Esophagus mucosa (tissue), 1 donor: ENCODE data around the gene SPRED3. TPM values are rescaled to one million over a fixed set of nuclear protein-coding genes. Genes with fewer than 3 reads are reported as not detected.
A peak's percentile ranks its signal among the peaks of the same experiment; 100 is the strongest.
"Not testable (repeated sequence)": the region's sequence is repeated elsewhere in the genome, so short reads cannot be mapped to it uniquely, and the experiment has no call there.

Experiments used
- ATAC-seq: fragments of 200-7000 bp; cut with Tn5 transposase; one replicate; pipeline ENCODE4 v1.9.1; 2020
- total RNA-seq: library from RNA; stranded (reverse); gene quantifications from one replicate; pipeline ENCODE4 v1.2.4, GENCODE V29; 2023
- donor health status: DM: yes; HTN: yes; CAD: no.

SPRED3 gene
- total RNA-seq, 1 donor from 2014 or later, result 0.56 TPM

DNA sequence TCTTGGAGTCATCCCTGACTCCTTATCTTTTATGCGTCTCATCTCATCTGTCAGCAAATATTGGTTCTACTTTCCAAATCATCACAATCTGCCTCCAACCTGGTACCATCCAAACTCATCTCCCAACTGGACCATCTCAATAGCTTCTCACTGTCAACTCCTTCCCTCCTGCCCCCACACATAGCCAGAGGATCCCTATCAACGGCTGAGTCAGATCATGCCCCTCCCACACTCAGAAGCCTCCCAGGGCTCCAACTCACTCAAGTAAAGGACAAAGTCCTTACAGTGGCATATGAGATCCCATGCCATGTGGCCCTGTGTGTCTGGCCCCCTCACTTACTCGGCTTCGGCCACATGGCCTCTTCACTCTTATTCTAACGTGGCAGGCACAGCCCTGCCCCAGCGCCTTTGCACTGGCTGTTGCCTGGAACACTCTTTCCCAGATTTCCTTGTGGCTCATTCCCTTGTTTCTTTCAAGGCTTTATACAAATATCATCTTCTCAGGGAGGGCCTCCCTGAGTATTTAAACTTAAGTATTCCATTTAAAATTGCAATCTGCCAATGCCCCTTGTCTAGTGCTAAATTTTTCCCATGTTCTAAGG lies 4.3 kb downstream of the SPRED3 start:
- no peak for ATAC-seq

DNA sequence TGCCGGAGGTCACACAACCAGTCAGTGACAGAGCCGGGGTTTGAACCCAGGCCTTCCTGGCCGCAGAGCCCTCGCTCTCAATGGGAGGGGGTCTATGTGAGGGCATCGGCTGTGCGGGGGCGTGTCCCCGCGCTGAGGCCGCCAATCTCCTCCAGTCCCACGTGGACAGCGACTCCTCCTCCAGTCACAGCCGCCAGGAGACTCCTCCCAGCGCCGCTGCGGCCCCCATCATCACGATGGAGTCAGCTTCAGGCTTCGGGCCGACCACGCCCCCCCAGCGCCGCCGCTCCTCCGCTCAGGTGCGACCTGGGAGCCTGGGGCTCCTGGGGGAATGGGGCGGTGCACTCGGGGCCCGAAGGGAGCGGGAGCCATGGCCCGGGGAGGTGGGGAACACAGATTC lies 6.0 kb downstream of the SPRED3 start:
- peak; percentile 34 for ATAC-seq

DNA sequence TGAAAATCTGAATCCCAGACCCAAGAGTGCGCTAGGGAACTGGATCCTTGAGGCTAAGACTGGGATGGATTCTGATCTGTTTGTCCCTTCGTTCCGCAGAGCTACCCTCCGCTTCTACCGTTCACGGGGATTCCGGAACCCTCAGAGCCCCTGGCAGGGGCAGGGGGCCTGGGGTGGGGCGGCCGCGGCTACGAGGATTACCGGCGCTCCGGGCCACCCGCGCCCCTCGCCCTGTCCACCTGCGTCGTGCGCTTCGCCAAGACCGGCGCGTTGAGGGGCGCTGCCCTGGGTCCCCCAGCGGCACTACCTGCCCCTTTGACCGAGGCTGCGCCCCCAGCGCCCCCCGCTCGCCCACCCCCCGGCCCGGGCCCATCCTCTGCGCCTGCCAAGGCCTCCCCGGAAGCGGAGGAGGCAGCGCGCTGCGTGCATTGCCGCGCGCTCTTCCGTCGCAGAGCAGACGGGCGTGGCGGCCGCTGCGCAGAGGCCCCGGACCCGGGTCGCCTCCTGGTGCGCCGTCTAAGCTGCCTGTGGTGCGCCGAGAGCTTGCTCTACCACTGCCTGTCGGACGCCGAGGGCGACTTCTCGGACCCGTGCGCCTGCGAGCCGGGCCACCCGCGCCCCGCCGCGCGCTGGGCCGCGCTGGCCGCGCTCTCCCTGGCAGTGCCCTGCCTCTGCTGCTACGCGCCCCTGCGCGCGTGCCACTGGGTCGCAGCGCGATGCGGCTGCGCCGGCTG lies 7.1 kb downstream of the SPRED3 start:
- ATAC-seq, result peak; percentile 27

GRCh38 chr19:38399081-38399480 lies 10.6 kb downstream of the SPRED3 start:
- ATAC-seq, result no peak

DNA sequence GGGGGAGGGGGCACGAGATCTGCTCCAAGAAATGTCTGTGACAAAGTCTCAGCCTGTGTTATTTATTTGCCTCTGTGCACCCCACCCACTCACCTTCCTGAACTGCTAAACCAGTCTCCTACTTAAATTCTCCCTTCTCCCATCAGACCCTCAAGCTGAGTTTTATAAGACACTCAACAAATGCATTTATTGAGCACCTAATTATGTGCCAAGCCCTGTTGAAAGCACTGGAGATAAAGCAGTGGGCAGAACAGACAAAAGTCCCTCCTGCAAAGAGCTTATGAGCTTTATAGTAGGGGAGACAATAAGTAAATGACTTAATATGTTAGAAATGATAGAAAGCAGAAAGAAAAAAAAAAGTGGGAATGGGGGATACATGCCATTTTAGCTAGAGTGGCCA lies 11.0 kb downstream of the SPRED3 start:
- no peak for ATAC-seq

GRCh38 chr19:38400361-38400760 lies 11.9 kb downstream of the SPRED3 start:
- no peak for ATAC-seq

- no peak for ATAC-seq
Observed at GRCh38 chr19:38401148-38401547, 12.7 kb downstream of the SPRED3 start.

DNA sequence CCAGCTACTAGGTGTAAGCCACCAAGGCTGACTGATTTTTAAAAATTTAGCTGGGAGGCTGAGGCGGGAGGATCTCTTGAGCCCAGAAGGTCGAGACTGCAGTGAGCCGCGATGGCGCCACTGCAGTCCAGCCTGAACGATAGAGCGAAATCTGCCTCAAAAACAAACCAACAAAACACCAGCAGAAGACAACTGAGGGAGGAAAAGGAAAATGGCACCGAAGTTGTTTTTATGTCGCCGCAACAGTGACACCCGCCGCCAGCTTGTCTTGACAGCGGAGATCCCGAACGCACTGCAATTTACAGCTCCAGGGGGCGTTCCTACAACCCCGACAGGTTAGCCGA lies 14.1 kb downstream of the SPRED3 start:
- no peak for ATAC-seq

DNA sequence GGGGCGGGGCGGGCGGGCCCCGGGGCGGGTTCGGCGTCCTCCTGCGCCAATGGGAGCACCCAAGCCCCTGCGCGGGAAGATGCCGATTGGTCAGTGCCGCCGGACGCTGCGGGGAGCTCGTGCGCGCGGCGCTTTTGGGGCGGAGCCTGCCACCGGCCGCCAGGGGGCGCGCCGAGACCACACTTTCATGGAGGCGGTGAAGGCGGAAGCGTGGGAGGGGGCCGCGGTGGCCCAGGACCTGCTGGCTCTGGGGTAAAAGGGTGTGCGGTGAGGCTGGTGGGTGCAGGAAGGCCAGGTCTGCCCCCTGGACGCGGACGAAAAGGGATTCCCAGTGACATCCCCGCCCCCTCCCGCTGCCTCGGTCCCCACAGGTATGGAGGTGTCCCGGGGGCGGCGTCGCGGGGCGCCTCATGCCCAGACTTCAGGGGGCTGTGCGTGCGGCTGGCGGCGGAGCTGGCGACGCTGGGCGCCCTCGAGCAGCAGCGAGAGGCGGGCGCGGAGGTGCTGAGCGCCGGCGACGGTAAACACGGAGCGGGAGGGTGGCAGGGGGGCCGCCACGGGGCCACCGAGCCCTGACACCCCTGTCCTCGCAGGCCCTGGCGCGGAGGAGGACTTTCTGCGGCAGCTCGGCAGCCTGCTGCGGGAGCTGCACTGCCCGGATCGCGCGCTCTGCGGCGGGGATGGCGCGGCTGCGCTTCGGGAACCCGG lies 14.6 kb downstream of the SPRED3 start, which contains the start of gene FAM98C:
TSS of gene FAM98C (plus strand) at position 127 of the 708 bp plus-strand sequence. CDS start at position 188, 61 bp downstream.
- peak; percentile 98 for ATAC-seq

GRCh38 chr19:38404858-38405257 lies 16.4 kb downstream of the SPRED3 start:
- ATAC-seq, result no peak

DNA sequence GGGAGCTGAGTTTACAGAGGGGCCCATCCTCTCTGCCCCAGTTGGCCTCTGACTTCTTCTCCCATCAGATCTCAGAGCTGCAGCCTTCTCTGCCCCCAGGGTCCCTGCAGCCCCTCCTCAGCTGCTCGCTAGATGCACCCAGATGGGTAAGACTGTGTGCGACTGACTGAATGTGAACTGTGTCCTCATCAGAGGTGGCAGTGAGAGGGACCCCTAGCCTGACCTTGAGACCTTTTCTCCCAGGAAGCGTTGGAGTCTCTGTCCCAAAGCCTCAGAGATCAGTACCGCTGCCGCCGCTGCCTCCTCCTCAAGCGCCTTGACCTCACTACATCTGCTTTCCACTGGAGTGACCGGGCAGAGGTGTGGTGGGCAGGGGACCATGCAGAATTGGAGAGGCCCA lies 16.8 kb downstream of the SPRED3 start:
- no peak for ATAC-seq

DNA sequence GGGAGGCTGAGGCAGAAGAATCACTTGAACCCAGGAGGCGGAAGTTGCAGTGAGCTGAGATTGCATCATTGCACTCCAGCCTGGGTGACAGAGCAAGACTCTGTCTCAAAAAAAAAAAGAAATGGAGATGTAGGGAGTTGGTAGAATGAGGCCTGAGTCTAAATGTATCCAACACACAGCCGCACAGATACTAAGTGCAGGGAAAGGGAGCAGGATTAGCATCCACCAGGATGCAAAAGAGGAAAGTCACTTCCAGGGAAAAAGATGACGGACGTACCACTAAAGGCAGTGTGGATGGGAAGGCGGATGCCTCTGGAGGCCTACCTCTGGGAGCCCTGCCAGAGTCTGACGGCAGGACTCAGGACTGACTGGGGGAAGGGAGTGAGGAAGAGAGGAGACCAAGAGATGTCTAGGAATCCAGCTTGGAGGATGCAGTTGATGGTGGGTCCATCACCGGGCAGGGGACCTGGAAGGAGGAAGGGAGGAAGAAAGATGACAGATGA lies 21.2 kb downstream of the SPRED3 start:
- peak; percentile 19 for ATAC-seq

GRCh38 chr19:38410407-38410806 lies 21.9 kb downstream of the SPRED3 start:
- ATAC-seq, result not testable (repeated sequence)

DNA sequence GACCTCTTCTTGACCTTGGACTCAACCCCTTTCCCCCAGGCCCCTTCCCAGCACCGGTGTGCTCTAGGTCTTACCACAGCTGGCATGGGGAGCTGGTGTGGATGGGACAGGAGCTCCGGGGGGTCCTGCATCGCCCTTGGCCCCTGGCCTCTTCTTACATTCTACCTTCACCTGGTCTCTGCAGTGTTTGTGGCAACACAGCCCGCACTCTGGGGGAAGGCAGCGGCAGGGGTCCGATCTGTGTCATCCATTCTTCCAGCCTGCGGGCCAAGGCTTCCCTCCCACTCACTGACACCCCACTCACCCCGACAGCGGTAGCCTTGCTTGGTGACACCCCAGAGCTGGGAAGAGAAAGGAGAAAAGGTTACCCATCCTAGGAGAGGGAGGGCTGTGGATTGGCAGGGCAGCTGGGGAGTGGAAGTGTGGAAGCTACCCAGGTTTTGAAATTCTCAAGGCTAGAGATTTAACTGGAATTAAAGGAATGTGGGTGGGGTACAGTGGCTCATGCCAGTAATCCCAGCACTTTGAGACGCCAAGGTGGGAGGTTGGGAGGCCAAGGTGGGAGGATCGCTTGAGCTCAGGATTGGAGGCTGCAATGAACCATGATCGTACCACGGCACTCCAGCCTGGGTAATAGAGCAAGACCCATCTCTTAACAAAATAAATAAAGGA lies 22.7 kb downstream of the SPRED3 start:
- ATAC-seq, result peak; percentile 5

DNA sequence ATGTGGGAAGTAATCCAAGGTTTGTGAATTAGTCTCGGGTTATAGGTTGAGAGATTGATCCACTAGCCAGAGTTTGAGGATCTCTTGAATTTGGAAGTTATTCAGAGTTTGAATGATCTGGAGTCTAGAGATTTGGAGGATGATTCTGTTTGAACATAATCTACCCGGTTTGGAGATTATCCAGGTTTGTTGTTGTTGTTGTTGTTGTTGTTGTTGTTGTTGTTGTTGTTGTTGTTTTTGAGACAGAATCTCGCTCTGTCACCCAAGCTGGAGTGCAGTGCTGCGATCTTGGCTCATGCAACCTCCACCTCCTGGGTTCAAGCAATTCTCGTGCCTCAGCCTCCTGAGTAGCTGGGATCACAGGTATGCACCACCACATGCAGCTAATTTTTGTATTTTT lies 23.4 kb downstream of the SPRED3 start:
- not testable (repeated sequence) for ATAC-seq

- ATAC-seq, result no peak
Observed at GRCh38 chr19:38412491-38412890, 24.0 kb downstream of the SPRED3 start.

GRCh38 chr19:38412961-38413360 lies 24.5 kb downstream of the SPRED3 start:
- ATAC-seq, result no peak

DNA sequence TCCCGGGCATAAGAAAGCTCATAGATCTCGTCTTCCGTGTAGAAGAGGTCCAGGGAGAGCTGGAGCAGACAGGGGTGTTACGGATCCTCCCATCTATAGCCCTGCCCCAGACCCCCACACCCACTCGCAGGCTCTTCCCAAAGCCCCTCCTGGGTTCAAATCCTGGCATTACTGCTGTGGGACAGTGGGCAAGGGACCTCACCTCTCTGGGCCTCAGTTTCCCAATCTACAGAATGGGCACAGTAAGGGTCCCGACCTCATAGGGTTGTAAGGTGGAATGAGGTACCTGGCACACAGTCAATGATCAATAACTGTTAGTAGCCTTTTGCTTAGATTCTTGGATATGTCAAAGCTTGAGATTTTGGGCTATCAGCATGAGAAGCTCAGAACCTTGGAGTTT lies 24.9 kb downstream of the SPRED3 start:
- no peak for ATAC-seq

DNA sequence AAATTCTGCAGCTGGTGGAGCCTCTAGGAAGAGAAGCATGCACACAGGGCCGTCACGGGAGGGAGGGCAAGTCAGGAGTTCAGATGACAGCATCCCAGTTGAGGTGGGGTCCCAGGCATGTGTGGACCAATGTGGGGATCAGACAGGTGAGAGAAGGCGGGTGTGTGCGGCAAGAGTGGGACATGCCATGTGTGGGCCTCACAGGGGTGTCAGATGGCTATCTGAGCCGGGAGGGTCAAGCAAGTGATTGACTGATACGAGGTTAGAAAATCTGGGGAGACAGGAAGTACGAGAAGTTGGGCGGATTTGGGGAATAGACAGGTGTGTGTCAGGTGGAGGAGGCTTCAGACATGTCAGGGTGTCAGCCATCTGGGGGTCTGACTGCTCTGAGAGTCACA lies 28.6 kb downstream of the SPRED3 start:
- ATAC-seq, result peak; percentile 5

- ATAC-seq, result peak; percentile 64
Observed at GRCh38 chr19:38417544-38418506, 29.3 kb downstream of the SPRED3 start.

DNA sequence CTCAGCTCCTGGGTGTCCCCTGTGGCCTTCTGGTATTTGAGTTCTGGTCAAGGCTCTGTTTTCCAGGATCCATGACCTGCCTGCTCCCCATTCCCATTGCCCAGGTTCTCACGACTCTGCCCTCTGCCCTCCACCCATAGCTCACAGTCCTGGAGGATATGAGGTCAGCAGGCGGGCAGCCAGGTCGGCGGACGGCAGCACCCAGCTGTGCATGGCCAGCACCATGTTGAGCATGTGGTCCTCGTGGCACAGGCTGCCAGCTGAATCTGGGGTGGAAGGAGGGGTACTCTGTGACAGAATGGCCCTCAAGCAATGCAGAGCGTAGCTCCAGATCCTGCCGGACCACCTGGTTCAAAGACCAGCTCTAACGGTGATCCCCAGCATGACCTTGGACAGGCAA lies 32.4 kb downstream of the SPRED3 start:
- no peak for ATAC-seq

DNA sequence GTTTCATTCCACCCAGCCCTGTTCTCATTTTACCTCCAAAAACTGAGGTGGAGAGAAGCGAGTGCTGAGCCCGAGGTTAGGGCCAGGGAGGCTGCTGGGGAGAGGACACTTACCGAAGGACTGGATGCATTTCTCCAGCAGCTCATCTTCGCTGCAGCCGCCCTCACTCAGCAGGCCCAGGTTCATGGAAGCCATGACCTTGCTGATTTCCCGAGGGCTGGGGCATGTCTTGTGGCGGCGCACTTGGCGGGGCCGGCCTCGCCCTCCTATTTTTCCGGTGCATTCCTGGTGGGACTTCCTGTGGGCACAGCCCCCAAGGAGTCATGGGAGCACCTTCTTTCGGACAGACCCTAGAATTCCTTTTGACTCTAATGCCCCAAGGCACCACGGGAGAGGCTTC lies 33.4 kb downstream of the SPRED3 start:
- no peak for ATAC-seq
